Measurements from ENCODE around the gene FOXO3. TPM values are rescaled to one million over a fixed set of nuclear protein-coding genes. Genes with fewer than 3 reads are reported as not detected.

FOXO3 gene
- total and polyA plus RNA-seq, 2 of the 8 experiments (the other 6 are each of a cell fraction or from before 2014, with no cell fraction given): 13.1 to 19.3 TPM

- Histone ChIP-seq H2BK12ac (ENCODE audit: low read depth, low read length) (no peak overlapping the region), H2BK120ac (replicated peaks; ENCODE audit: low read depth, low read length) (no peak overlapping the region), H4K91ac (replicated peaks; ENCODE audit: insufficient read length, low read length) (no peak overlapping the region), H3K4ac (replicated peaks; ENCODE audit: insufficient read length, low read depth, low read length) (no peak overlapping the region), H4K5ac (ENCODE audit: insufficient read length, low read depth, low read length) (no peak overlapping the region), H3K4me2 (ENCODE audit: insufficient read depth in 1 of 2, low read depth in 2 of 2, low read length in 2 of 2) (0 out of 4 replicates have a peak overlapping the region, but pooled peaks of 1 of the 2 experiments have one; percentile 17), H3K79me2 (ENCODE audit: control insufficient read depth in 1 of 2, insufficient read depth in 2 of 2, low read length in 2 of 2) (peaks cover 0 to 69% of the 10 kb centered on the region in 2 experiments; a peak in 2 of 4 replicates), H2AK5ac (ENCODE audit: low read depth, low read length) (no peak overlapping the region), H3K4me1 (replicated peaks in 1 of 4; ENCODE audit: control insufficient read depth in 3 of 4, insufficient read depth in 4 of 4, low read length in 3 of 4) (peaks cover 0 to 15% (median 3%) of the 10 kb centered on the region in 4 experiments; a peak in 5 of 7 replicates), H2AFZ (ENCODE audit: low read length) (no peak overlapping the region), H3K79me1 (ENCODE audit: low read depth, low read length) (0 out of 2 replicates have a peak, but pooled peaks cover 2% of the 10 kb centered on the region), H3K27me3 (replicated peaks in 1 of 4; ENCODE audit: control insufficient read depth in 3 of 4, extremely low read depth in 1 of 4, insufficient read depth in 3 of 4, low read length in 3 of 4) (no peaks in the 10 kb centered on the region), H3K56ac (replicated peaks; ENCODE audit: insufficient read length, low read depth, low read length) (no peak overlapping the region), H3K4me3 (ENCODE audit: extremely low read depth in 1 of 4, insufficient read depth in 2 of 4, low read depth in 3 of 4, low read length in 4 of 4) (no peak overlapping the region), H2BK15ac (ENCODE audit: low read length) (no peak overlapping the region), H3K9ac (replicated peaks in 1 of 4; ENCODE audit: extremely low read depth in 1 of 4, low read depth in 3 of 4, low read length in 3 of 4) (no peak overlapping the region), H4K8ac (ENCODE audit: extremely low read depth, insufficient read depth, low read length) (no peak overlapping the region), H3K14ac (ENCODE audit: insufficient read length) (no peak overlapping the region), H3K18ac (ENCODE audit: extremely low read depth, low read length) (no peak overlapping the region), H3K23me2 (ENCODE audit: low read depth, low read length) (no peaks in the 10 kb centered on the region), H4K20me1 (replicated peaks in 1 of 2; ENCODE audit: control insufficient read depth in 1 of 2, insufficient read depth in 2 of 2, low read length in 2 of 2) (no peaks in the 10 kb centered on the region), H3K36me3 (ENCODE audit: control insufficient read depth in 2 of 4, insufficient read depth in 4 of 4, low read length in 3 of 4) (no peaks in the 10 kb centered on the region), H3K27ac (ENCODE audit: low read depth, low read length) (no peak overlapping the region), H2BK5ac (ENCODE audit: low read depth, low read length) (no peak overlapping the region), H3K23ac (ENCODE audit: insufficient read length) (no peak overlapping the region), H3K9me3 (ENCODE audit: insufficient read depth in 2 of 2, low read depth in 1 of 2, low read length in 1 of 2) (no peaks in the 10 kb centered on the region), H2BK20ac (ENCODE audit: low read length) (no peak overlapping the region)
- CTCF ChIA-PET (ENCODE audit: partially characterized antibody): interaction anchor here (0.6 kb wide), 1 partner anchor 292 kb away, joined by 3 read pairs; no protein-coding TSS in a partner anchor
- WGBS, 2 experiments (ENCODE audit: extremely low coverage in 1 of 2, insufficient coverage in 1 of 2, insufficient read length in 1 of 2, insufficient replicate concordance in 2 of 2, low coverage in 1 of 2, low lambda C conversion rate in 2 of 2, missing lambda C conversion rate in 1 of 2): 92% methylated on average over 5 of the region's 5 CpGs; no CpG with 5 or more reads in 1 of the 2 experiments
- no peak for TF ChIP-seq HDAC2 (IDR thresholded peaks at IDR 0.05; ENCODE audit: borderline replicate concordance in 1 of 2, low read depth in 2 of 2, low read length in 2 of 2)
- TF ChIP-seq, protein P1, sequence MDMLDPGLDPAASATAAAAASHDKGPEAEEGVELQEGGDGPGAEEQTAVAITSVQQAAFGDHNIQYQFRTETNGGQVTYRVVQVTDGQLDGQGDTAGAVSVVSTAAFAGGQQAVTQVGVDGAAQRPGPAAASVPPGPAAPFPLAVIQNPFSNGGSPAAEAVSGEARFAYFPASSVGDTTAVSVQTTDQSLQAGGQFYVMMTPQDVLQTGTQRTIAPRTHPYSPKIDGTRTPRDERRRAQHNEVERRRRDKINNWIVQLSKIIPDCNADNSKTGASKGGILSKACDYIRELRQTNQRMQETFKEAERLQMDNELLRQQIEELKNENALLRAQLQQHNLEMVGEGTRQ (IDR thresholded peaks at IDR 0.05; ENCODE audit: low read length): no peak
- TF ChIP-seq EP300 (IDR thresholded peaks at IDR 0.05; ENCODE audit: borderline replicate concordance in 1 of 2, low read depth in 2 of 2, low read length in 2 of 2): no peak
- no peak for TF ChIP-seq TAF7 (optimal IDR thresholded peaks at IDR 0.05; ENCODE audit: borderline replicate concordance, low read depth, low read length)
- POLR2A ChIA-PET (ENCODE audit: partially characterized antibody): interaction anchor here (0.6 kb wide), 1 partner anchor 284 kb away, joined by 3 read pairs; no protein-coding TSS in a partner anchor
- FAIRE-seq: no peak
- DNase-seq (ENCODE audit: low read depth in 1 of 2, low spot score in 2 of 2): no peak
Measured at GRCh38 chr6:108609276-108609769, 48.6 kb downstream of the FOXO3 start.
